ENCODE measurements around the gene NCAM2.

NCAM2 gene

GRCh38 chr21:20997636-20998455, at the start of gene NCAM2:
NCAM2 (plus strand) TSS chr21:20998409.
- DNase-seq (ENCODE audit: low read depth): peak; percentile 39

- no peak for DNase-seq (ENCODE audit: low read depth)
These were observed 48.3 kb upstream of the NCAM2 start for GRCh38 chr21:20949884-20950283.

GRCh38 chr21:20965816-20966215, 32.4 kb upstream of the NCAM2 start:
- no peak for DNase-seq (ENCODE audit: low read depth)

- no peak for DNase-seq (ENCODE audit: low read depth)
These were observed 29.8 kb upstream of the NCAM2 start for GRCh38 chr21:20968391-20968790.

GRCh38 chr21:20970691-20971090, 27.5 kb upstream of the NCAM2 start:
- no peak for DNase-seq (ENCODE audit: low read depth)

- no peak for DNase-seq (ENCODE audit: low read depth)
These were observed 26.8 kb upstream of the NCAM2 start for GRCh38 chr21:20971296-20971921.

GRCh38 chr21:20994790-20995189, 3.4 kb upstream of the NCAM2 start:
- no peak for DNase-seq (ENCODE audit: low read depth)

GRCh38 chr21:20996421-20997310, 1.5 kb upstream of the NCAM2 start:
- no peak for DNase-seq (ENCODE audit: low read depth)

- no peak for DNase-seq (ENCODE audit: low read depth)
These were observed 936 bp upstream of the NCAM2 start for GRCh38 chr21:20997311-20997635.

- DNase-seq (ENCODE audit: low read depth): no peak
These were observed 214 bp downstream of the NCAM2 start for GRCh38 chr21:20998456-20998789.

GRCh38 chr21:20998886-20999285, 677 bp downstream of the NCAM2 start:
- no peak for DNase-seq (ENCODE audit: low read depth)

- DNase-seq (ENCODE audit: low read depth): peak; percentile 14
These were observed 1.4 kb downstream of the NCAM2 start for GRCh38 chr21:20999659-21000058.

- DNase-seq (ENCODE audit: low read depth): no peak
These were observed 2.5 kb downstream of the NCAM2 start for GRCh38 chr21:21000591-21001175.

GRCh38 chr21:21001591-21002100, 3.4 kb downstream of the NCAM2 start:
- no peak for DNase-seq (ENCODE audit: low read depth)

GRCh38 chr21:21002153-21002552, 3.9 kb downstream of the NCAM2 start:
- DNase-seq (ENCODE audit: low read depth): no peak

- DNase-seq (ENCODE audit: low read depth): no peak
These were observed 5.5 kb downstream of the NCAM2 start for GRCh38 chr21:21003701-21004100.

GRCh38 chr21:21007606-21008005, 9.4 kb downstream of the NCAM2 start:
- DNase-seq (ENCODE audit: low read depth): no peak

- no peak for DNase-seq (ENCODE audit: low read depth)
These were observed 12.0 kb downstream of the NCAM2 start for GRCh38 chr21:21010228-21010627.

- DNase-seq (ENCODE audit: low read depth): no peak
These were observed 12.5 kb downstream of the NCAM2 start for GRCh38 chr21:21010698-21011097.

GRCh38 chr21:21018821-21019220, 20.6 kb downstream of the NCAM2 start:
- no peak for DNase-seq (ENCODE audit: low read depth)

- DNase-seq (ENCODE audit: low read depth): no peak
These were observed 21.5 kb downstream of the NCAM2 start for GRCh38 chr21:21019681-21020080.

GRCh38 chr21:21025742-21026141, 27.5 kb downstream of the NCAM2 start:
- no peak for DNase-seq (ENCODE audit: low read depth)
